Neuronal stem cell (in vitro differentiated cells): ENCODE results near the gene PRXL2A.
A peak's percentile ranks its signal among the peaks of the same experiment; 100 is the strongest.

Experiments
- DNase-seq: peaks from one replicate; pipeline ENCODE4 v3.0.0-alpha.2; 2013; ENCODE audit warnings: low spot score
- H2AFZ ChIP-seq: one replicate; pipeline ENCODE4 v1.6.1; 2013; ENCODE audit warnings: mild to moderate bottlenecking, low read length, inconsistent platforms
- H2AK5ac ChIP-seq: 2 replicates; pipeline ENCODE4 v1.6.1; 2013; ENCODE audit warnings: low read depth, mild to moderate bottlenecking, inconsistent platforms, low read length, moderate library complexity, mixed read lengths
- H2BK120ac ChIP-seq: 2 replicates; pipeline ENCODE4 v1.6.1; 2013; ENCODE audit warnings: low read depth, mild to moderate bottlenecking, inconsistent platforms, low read length, moderate library complexity, mixed read lengths
- H2BK12ac ChIP-seq: one replicate; pipeline ENCODE4 v1.6.1; 2013; ENCODE audit warnings: low read length, inconsistent platforms
- H2BK15ac ChIP-seq: 2 replicates; pipeline ENCODE4 v1.6.1; 2013; ENCODE audit warnings: mild to moderate bottlenecking, low read length, inconsistent platforms, mixed read lengths
- H2BK5ac ChIP-seq: one replicate; pipeline ENCODE4 v1.6.1; 2013; ENCODE audit warnings: inconsistent platforms, mild to moderate bottlenecking, low read length, moderate library complexity
- H3K14ac ChIP-seq: one replicate; pipeline ENCODE4 v1.6.1; 2013; ENCODE audit warnings: low read length, inconsistent platforms
- H3K18ac ChIP-seq: 2 replicates; pipeline ENCODE4 v1.6.1; 2013; ENCODE audit warnings: low read length, inconsistent platforms
- H3K23ac ChIP-seq: 2 replicates; pipeline ENCODE4 v1.6.1; 2013; ENCODE audit warnings: low read depth, mild to moderate bottlenecking, mixed read lengths, low read length, inconsistent platforms; ENCODE audit not compliant: poor library complexity
- H3K27ac ChIP-seq: replicated peaks from 3 replicates; pipeline ENCODE4 v1.5.1; 2013; ENCODE audit warnings: low read length, inconsistent platforms
- H3K27me3 ChIP-seq, 3 experiments: 2 replicates each; pipeline ENCODE4 v1.6.1; 2013; ENCODE audit warnings: low read length in 3 of 3, mild to moderate bottlenecking in 2 of 3, inconsistent platforms in 1 of 3, low read depth in 1 of 3, mixed read lengths in 1 of 3, moderate library complexity in 1 of 3; ENCODE audit not compliant: control insufficient read depth in 3 of 3, insufficient read depth in 3 of 3
- H3K36me3 ChIP-seq, 2 donors: replicated peaks in 1 of 2; 2 replicates each; pipeline ENCODE4 v1.6.1; 2013; ENCODE audit warnings: low read length in 2 of 2; ENCODE audit not compliant: control insufficient read depth in 2 of 2, insufficient read depth in 2 of 2
- H3K4ac ChIP-seq: 2 replicates; pipeline ENCODE4 v1.6.1; 2013; ENCODE audit warnings: inconsistent platforms, mild to moderate bottlenecking, low read length, moderate library complexity
- H3K4me1 ChIP-seq, 2 donors: 1 replicate in 1 of 2; 2 replicates in 1 of 2; pipeline ENCODE4 v1.6.1; 2013; ENCODE audit warnings: low read length in 2 of 2, low read depth in 1 of 2; ENCODE audit not compliant: control insufficient read depth in 2 of 2, insufficient read depth in 1 of 2
- H3K4me2 ChIP-seq: one replicate; pipeline ENCODE4 v1.6.1; 2013; ENCODE audit warnings: mild to moderate bottlenecking, low read length, inconsistent platforms; ENCODE audit not compliant: insufficient read depth, poor library complexity, severe bottlenecking
- H3K4me3 ChIP-seq, 2 donors: 2 replicates each; pipeline ENCODE4 v1.5.1; 2013; ENCODE audit warnings: low read length in 2 of 2, mild to moderate bottlenecking in 2 of 2, inconsistent platforms in 1 of 2, moderate library complexity in 1 of 2
- H3K79me1 ChIP-seq: one replicate; pipeline ENCODE4 v1.6.1; 2013; ENCODE audit warnings: low read depth, mild to moderate bottlenecking, inconsistent platforms, low read length, moderate library complexity
- H3K9ac ChIP-seq: one replicate; pipeline ENCODE4 v1.6.1; 2013; ENCODE audit warnings: mild to moderate bottlenecking, low read depth, low read length, inconsistent platforms; ENCODE audit not compliant: poor library complexity
- H3K9me3 ChIP-seq, 2 donors: replicated peaks in 1 of 2; 2 replicates each; pipeline versions ENCODE3 to v1.6.1; 2013; ENCODE audit warnings: low read length in 2 of 2, mild to moderate bottlenecking in 2 of 2, inconsistent platforms in 1 of 2, low read depth in 1 of 2, mixed read lengths in 1 of 2, moderate library complexity in 1 of 2; ENCODE audit not compliant: control insufficient read depth in 2 of 2, insufficient read depth in 1 of 2
- H4K8ac ChIP-seq: one replicate; pipeline ENCODE4 v1.6.1; 2013; ENCODE audit warnings: low read depth, mild to moderate bottlenecking, inconsistent platforms, low read length, moderate library complexity
- H4K91ac ChIP-seq: one replicate; pipeline ENCODE4 v1.6.1; 2013; ENCODE audit warnings: low read length, low read depth, mild to moderate bottlenecking, inconsistent platforms; ENCODE audit not compliant: poor library complexity
- WGBS, 2 donors: extraction: QIAGEN DNeasy Blood & Tissue Kit; methylation state at CpG; one replicate each; pipeline ENCODE4 v1.1.7; 2013; ENCODE audit warnings: missing lambda C conversion rate in 2 of 2, mixed read lengths in 1 of 2; ENCODE audit not compliant: insufficient read length in 2 of 2, insufficient replicate concordance in 1 of 2; ENCODE audit errors: extremely low coverage in 2 of 2; 5-methylcytosine and 5-hydroxymethylcytosine counted together

Gene PRXL2A

GRCh38 chr10:80410122-80410521 lies 1.8 kb downstream of the PRXL2A start:
- Histone ChIP-seq H2BK5ac (no peak overlapping the region), H3K23ac (no peak overlapping the region), H3K9ac (no peak overlapping the region), H2AFZ (no peak overlapping the region), H3K27ac (no peak overlapping the region), H4K8ac (no peak overlapping the region), H2BK15ac (no peak overlapping the region), H3K14ac (no peak overlapping the region), H4K91ac (no peak overlapping the region), H2BK120ac (no peak overlapping the region), H3K4me2 (peak overlapping the region; percentile 51), H3K9me3 (no peaks in the 10 kb centered on the region), H3K18ac (no peak overlapping the region), H3K27me3 (no peaks in the 10 kb centered on the region), H2BK12ac (no peak overlapping the region), H2AK5ac (no peak overlapping the region), H3K4ac (no peak overlapping the region), H3K4me3 (peak overlapping the region in 1 of 2 donors; percentile 70), H3K79me1 (peaks cover 11% of the 10 kb centered on the region), H3K36me3 (peaks cover 2 to 37% of the 10 kb centered on the region in 2 donors), H3K4me1 (peaks cover 15 to 30% of the 10 kb centered on the region in 2 donors)
- no CpG with 5 or more reads among the region's 2 CpGs for WGBS, 2 donors
- no peak for DNase-seq

GRCh38 chr10:80410578-80411145 lies 2.3 kb downstream of the PRXL2A start:
- H3K79me1 ChIP-seq: peaks cover 11% of the 10 kb centered on the region
- H2AFZ ChIP-seq: no peak overlapping the region
- H2BK120ac ChIP-seq: no peak overlapping the region
- WGBS, 2 donors: no CpG with 5 or more reads among the region's 5 CpGs
- H4K91ac ChIP-seq: no peak overlapping the region
- H3K4me2 ChIP-seq: no peak overlapping the region
- no peak overlapping the region for H2BK12ac ChIP-seq
- H3K4ac ChIP-seq: no peak overlapping the region
- H3K14ac ChIP-seq: no peak overlapping the region
- H2BK5ac ChIP-seq: no peak overlapping the region
- H3K18ac ChIP-seq: no peak overlapping the region
- DNase-seq: no peak
- no peak overlapping the region for H3K27ac ChIP-seq
- H3K4me1 ChIP-seq: peaks cover 15 to 34% of the 10 kb centered on the region in 2 donors
- no peak overlapping the region for H3K23ac ChIP-seq
- no peaks in the 10 kb centered on the region for H3K9me3 ChIP-seq
- no peak overlapping the region for H3K4me3 ChIP-seq
- H2AK5ac ChIP-seq: no peak overlapping the region
- no peaks in the 10 kb centered on the region for H3K27me3 ChIP-seq
- peaks cover 3 to 38% of the 10 kb centered on the region in 2 donors for H3K36me3 ChIP-seq
- no peak overlapping the region for H3K9ac ChIP-seq
- no peak overlapping the region for H2BK15ac ChIP-seq
- no peak overlapping the region for H4K8ac ChIP-seq

- Histone ChIP-seq H3K4ac (no peak overlapping the region), H3K18ac (no peak overlapping the region), H2BK15ac (no peak overlapping the region), H3K9me3 (no peaks in the 10 kb centered on the region), H2BK5ac (no peak overlapping the region), H2BK12ac (no peak overlapping the region), H3K23ac (no peak overlapping the region), H3K9ac (no peak overlapping the region), H3K4me2 (no peak overlapping the region), H3K14ac (no peak overlapping the region), H4K8ac (no peak overlapping the region), H2AK5ac (no peak overlapping the region), H2BK120ac (no peak overlapping the region), H3K4me3 (no peak overlapping the region), H4K91ac (no peak overlapping the region), H3K27me3 (no peaks in the 10 kb centered on the region), H3K27ac (no peak overlapping the region), H3K4me1 (peaks cover 15 to 40% of the 10 kb centered on the region in 2 donors), H3K36me3 (peaks cover 3 to 38% of the 10 kb centered on the region in 2 donors), H2AFZ (no peak overlapping the region), H3K79me1 (peaks cover 11% of the 10 kb centered on the region)
- no peak for DNase-seq
- WGBS, 2 donors: no CpG with 5 or more reads among the region's 2 CpGs
Observed at GRCh38 chr10:80411267-80411668, 2.9 kb downstream of the PRXL2A start.

- H2BK12ac ChIP-seq: no peak overlapping the region
- no peak overlapping the region for H2AK5ac ChIP-seq
- no peak overlapping the region for H3K4me3 ChIP-seq
- peaks cover 18 to 45% of the 10 kb centered on the region in 2 donors for H3K4me1 ChIP-seq
- H2BK5ac ChIP-seq: no peak overlapping the region
- no peak overlapping the region for H2BK15ac ChIP-seq
- no peak overlapping the region for H4K8ac ChIP-seq
- peaks cover 3 to 38% of the 10 kb centered on the region in 2 donors for H3K36me3 ChIP-seq
- H2BK120ac ChIP-seq: no peak overlapping the region
- H3K4ac ChIP-seq: no peak overlapping the region
- H3K4me2 ChIP-seq: no peak overlapping the region
- no peaks in the 10 kb centered on the region for H3K27me3 ChIP-seq
- no peak overlapping the region for H3K27ac ChIP-seq
- no peak overlapping the region for H3K18ac ChIP-seq
- no peak overlapping the region for H3K23ac ChIP-seq
- H4K91ac ChIP-seq: no peak overlapping the region
- H2AFZ ChIP-seq: no peak overlapping the region
- no peak overlapping the region for H3K14ac ChIP-seq
- DNase-seq: no peak
- H3K9ac ChIP-seq: no peak overlapping the region
- no CpG with 5 or more reads among the region's 1 CpG for WGBS, 2 donors
- H3K79me1 ChIP-seq: peaks cover 11% of the 10 kb centered on the region
- H3K9me3 ChIP-seq: no peaks in the 10 kb centered on the region
Observed at GRCh38 chr10:80411681-80412220, 3.4 kb downstream of the PRXL2A start.
